Muscle layer of colon (tissue), 2 donors: ENCODE measurements around the gene PCDH9.

Experiments
- H3K27ac ChIP-seq: one replicate; pipeline ENCODE4 v1.7.0; 2013; ENCODE audit warnings: low read depth, mild to moderate bottlenecking, low read length, moderate library complexity
- H3K27me3 ChIP-seq, 2 donors: one replicate each; pipeline ENCODE4 v1.7.0; 2013; ENCODE audit warnings: low read length in 2 of 2, mild to moderate bottlenecking in 2 of 2; ENCODE audit not compliant: insufficient read depth in 2 of 2, control insufficient read depth in 1 of 2
- H3K36me3 ChIP-seq: one replicate; pipeline ENCODE4 v1.7.0; 2013; ENCODE audit warnings: mild to moderate bottlenecking, low read length; ENCODE audit not compliant: insufficient read depth
- H3K4me1 ChIP-seq: one replicate; pipeline ENCODE4 v1.7.0; 2013; ENCODE audit warnings: mild to moderate bottlenecking, low read length; ENCODE audit not compliant: insufficient read depth
- H3K4me3 ChIP-seq, 2 donors: one replicate each; pipeline ENCODE4 v1.7.0; 2013; ENCODE audit warnings: low read length in 2 of 2, low read depth in 1 of 2, mild to moderate bottlenecking in 1 of 2, moderate library complexity in 1 of 2
- H3K9ac ChIP-seq: one replicate; pipeline ENCODE4 v1.7.0; 2013; ENCODE audit warnings: low read length
- H3K9me3 ChIP-seq: one replicate; pipeline ENCODE4 v1.7.0; 2013; ENCODE audit warnings: mild to moderate bottlenecking, low read length
- donor health status: abdominal sarcoma.
- donor health status: Adenocarcinoma of cecum.

The PCDH9 gene

GRCh38 chr13:66462187-66462586 is 767.9 kb downstream of the PCDH9 start:
- no peaks in the 10 kb centered on the region for H3K27me3 ChIP-seq
- no peaks in the 10 kb centered on the region for H3K36me3 ChIP-seq
- H3K9me3 ChIP-seq, result no peaks in the 10 kb centered on the region
- no peak overlapping the region for H3K9ac ChIP-seq
- H3K4me1 ChIP-seq, result no peaks in the 10 kb centered on the region
- no peak overlapping the region for H3K27ac ChIP-seq
- no peak overlapping the region for H3K4me3 ChIP-seq

GRCh38 chr13:66461021-66461420 is 769.1 kb downstream of the PCDH9 start:
- H3K36me3 ChIP-seq, result no peaks in the 10 kb centered on the region
- H3K9me3 ChIP-seq, result no peaks in the 10 kb centered on the region
- H3K4me1 ChIP-seq, result no peaks in the 10 kb centered on the region
- no peak overlapping the region for H3K27ac ChIP-seq
- H3K9ac ChIP-seq, result no peak overlapping the region
- H3K27me3 ChIP-seq, result no peaks in the 10 kb centered on the region
- H3K4me3 ChIP-seq, result no peak overlapping the region

- no peaks in the 10 kb centered on the region for H3K36me3 ChIP-seq
- H3K9me3 ChIP-seq, result no peaks in the 10 kb centered on the region
- no peak overlapping the region for H3K27ac ChIP-seq
Measured at GRCh38 chr13:66459634-66460033, 770.5 kb downstream of the PCDH9 start.

GRCh38 chr13:66459143-66459542 is 771.0 kb downstream of the PCDH9 start:
- no peaks in the 10 kb centered on the region for H3K4me1 ChIP-seq
- H3K27ac ChIP-seq, result no peak overlapping the region
- H3K36me3 ChIP-seq, result no peaks in the 10 kb centered on the region
- H3K27me3 ChIP-seq, result no peaks in the 10 kb centered on the region
- no peaks in the 10 kb centered on the region for H3K9me3 ChIP-seq
- H3K4me3 ChIP-seq, result no peak overlapping the region
- H3K9ac ChIP-seq, result no peak overlapping the region

More at GRCh38 chr13:66459634-66460033, 770.5 kb downstream of the PCDH9 start:
- Histone ChIP-seq H3K4me3 (no peak overlapping the region), H3K27me3 (no peaks in the 10 kb centered on the region), H3K9ac (no peak overlapping the region), H3K4me1 (no peaks in the 10 kb centered on the region)

GRCh38 chr13:66446413-66446812 is 783.7 kb downstream of the PCDH9 start:
- Histone ChIP-seq H3K9me3 (no peaks in the 10 kb centered on the region), H3K4me1 (no peaks in the 10 kb centered on the region), H3K27ac (no peak overlapping the region), H3K9ac (no peak overlapping the region), H3K4me3 (no peak overlapping the region), H3K27me3 (no peaks in the 10 kb centered on the region), H3K36me3 (no peaks in the 10 kb centered on the region)

GRCh38 chr13:66443926-66444325 is 786.2 kb downstream of the PCDH9 start:
- no peak overlapping the region for H3K9ac ChIP-seq
- H3K27me3 ChIP-seq, result no peaks in the 10 kb centered on the region
- H3K9me3 ChIP-seq, result no peaks in the 10 kb centered on the region
- H3K36me3 ChIP-seq, result no peaks in the 10 kb centered on the region
- no peak overlapping the region for H3K27ac ChIP-seq
- H3K4me1 ChIP-seq, result no peaks in the 10 kb centered on the region
- H3K4me3 ChIP-seq, result no peak overlapping the region

GRCh38 chr13:66440938-66441337 is 789.2 kb downstream of the PCDH9 start:
- Histone ChIP-seq H3K4me1 (no peaks in the 10 kb centered on the region), H3K27ac (no peak overlapping the region), H3K36me3 (no peaks in the 10 kb centered on the region), H3K9me3 (no peaks in the 10 kb centered on the region), H3K27me3 (no peaks in the 10 kb centered on the region), H3K9ac (no peak overlapping the region), H3K4me3 (no peak overlapping the region)

- Histone ChIP-seq H3K27ac (no peak overlapping the region), H3K9ac (no peak overlapping the region), H3K4me1 (no peaks in the 10 kb centered on the region), H3K9me3 (no peaks in the 10 kb centered on the region), H3K4me3 (no peak overlapping the region), H3K36me3 (no peaks in the 10 kb centered on the region), H3K27me3 (no peaks in the 10 kb centered on the region)
Measured at GRCh38 chr13:66430728-66431127, 799.4 kb downstream of the PCDH9 start.

- H3K4me1 ChIP-seq, result no peaks in the 10 kb centered on the region
- no peak overlapping the region for H3K27ac ChIP-seq
- no peaks in the 10 kb centered on the region for H3K27me3 ChIP-seq
- no peaks in the 10 kb centered on the region for H3K36me3 ChIP-seq
- H3K9me3 ChIP-seq, result no peaks in the 10 kb centered on the region
- no peak overlapping the region for H3K4me3 ChIP-seq
- H3K9ac ChIP-seq, result no peak overlapping the region
Measured at GRCh38 chr13:66430269-66430668, 799.9 kb downstream of the PCDH9 start.

GRCh38 chr13:66429156-66429555 is 801.0 kb downstream of the PCDH9 start:
- Histone ChIP-seq H3K36me3 (no peaks in the 10 kb centered on the region), H3K9ac (no peak overlapping the region), H3K4me3 (no peak overlapping the region), H3K27me3 (no peaks in the 10 kb centered on the region), H3K27ac (no peak overlapping the region), H3K9me3 (no peaks in the 10 kb centered on the region), H3K4me1 (no peaks in the 10 kb centered on the region)

GRCh38 chr13:66427458-66427861 is 802.7 kb downstream of the PCDH9 start:
- Histone ChIP-seq H3K9me3 (no peaks in the 10 kb centered on the region), H3K36me3 (no peaks in the 10 kb centered on the region), H3K4me1 (no peaks in the 10 kb centered on the region), H3K9ac (no peak overlapping the region), H3K4me3 (no peak overlapping the region), H3K27me3 (no peaks in the 10 kb centered on the region), H3K27ac (no peak overlapping the region)

- Histone ChIP-seq H3K27me3 (no peaks in the 10 kb centered on the region), H3K4me1 (no peaks in the 10 kb centered on the region), H3K9me3 (no peaks in the 10 kb centered on the region), H3K36me3 (no peaks in the 10 kb centered on the region), H3K27ac (no peak overlapping the region), H3K4me3 (no peak overlapping the region), H3K9ac (no peak overlapping the region)
Measured at GRCh38 chr13:66425741-66426140, 804.4 kb downstream of the PCDH9 start.
